Measurements from ENCODE around the gene ZNF318.
A peak's percentile ranks its signal among the peaks of the same experiment; 100 is the strongest.
"Not testable (repeated sequence)": the region's sequence is repeated elsewhere in the genome, so short reads cannot be mapped to it uniquely, and the experiment has no call there.

Gene ZNF318

DNA sequence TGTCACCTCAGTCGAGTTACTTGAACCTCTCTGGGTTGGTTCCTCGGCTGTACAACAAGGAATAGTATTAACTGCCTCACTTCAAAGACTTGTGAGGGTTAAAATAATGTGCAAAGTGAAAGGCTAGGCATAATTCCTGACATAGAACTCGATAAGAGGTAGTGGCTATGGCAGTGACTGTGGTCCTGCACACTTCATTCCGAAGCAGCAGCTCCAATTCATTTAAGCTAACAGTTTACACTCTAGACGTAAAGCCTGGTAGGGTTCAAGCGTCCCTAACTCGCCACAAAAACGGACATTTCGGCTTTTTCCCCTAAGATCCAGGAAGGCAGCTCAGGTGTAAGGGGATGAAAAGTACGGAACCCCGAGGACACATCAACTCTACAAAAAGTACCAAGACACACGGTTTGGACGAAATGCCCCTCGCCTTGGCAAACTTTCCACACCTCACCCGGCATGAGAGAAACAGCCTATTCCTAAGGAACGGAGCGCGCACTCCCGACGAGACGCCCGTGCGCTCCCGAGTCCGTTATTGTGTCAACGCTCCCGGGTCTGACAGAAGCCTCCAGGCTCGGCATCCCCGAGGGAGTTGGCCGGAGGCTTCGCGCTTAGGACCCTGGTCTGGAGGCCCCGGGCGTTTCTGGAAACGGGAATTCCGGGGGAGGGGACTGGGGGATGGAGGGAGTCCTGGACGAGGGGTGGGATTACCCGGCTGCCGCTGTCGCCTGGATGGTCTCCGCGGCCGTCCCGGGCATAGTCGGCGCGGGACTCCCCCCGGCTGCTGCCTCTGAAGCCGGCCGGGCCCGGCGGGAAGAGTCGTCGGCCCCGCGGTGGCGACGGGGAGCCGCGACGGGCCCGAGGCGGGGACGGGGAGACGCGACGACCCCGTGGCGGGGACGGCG lies 937 bp downstream of the ZNF318 start:
- TF ChIP-seq, protein P1, sequence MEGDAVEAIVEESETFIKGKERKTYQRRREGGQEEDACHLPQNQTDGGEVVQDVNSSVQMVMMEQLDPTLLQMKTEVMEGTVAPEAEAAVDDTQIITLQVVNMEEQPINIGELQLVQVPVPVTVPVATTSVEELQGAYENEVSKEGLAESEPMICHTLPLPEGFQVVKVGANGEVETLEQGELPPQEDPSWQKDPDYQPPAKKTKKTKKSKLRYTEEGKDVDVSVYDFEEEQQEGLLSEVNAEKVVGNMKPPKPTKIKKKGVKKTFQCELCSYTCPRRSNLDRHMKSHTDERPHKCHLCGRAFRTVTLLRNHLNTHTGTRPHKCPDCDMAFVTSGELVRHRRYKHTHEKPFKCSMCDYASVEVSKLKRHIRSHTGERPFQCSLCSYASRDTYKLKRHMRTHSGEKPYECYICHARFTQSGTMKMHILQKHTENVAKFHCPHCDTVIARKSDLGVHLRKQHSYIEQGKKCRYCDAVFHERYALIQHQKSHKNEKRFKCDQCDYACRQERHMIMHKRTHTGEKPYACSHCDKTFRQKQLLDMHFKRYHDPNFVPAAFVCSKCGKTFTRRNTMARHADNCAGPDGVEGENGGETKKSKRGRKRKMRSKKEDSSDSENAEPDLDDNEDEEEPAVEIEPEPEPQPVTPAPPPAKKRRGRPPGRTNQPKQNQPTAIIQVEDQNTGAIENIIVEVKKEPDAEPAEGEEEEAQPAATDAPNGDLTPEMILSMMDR (conservative IDR thresholded peaks at IDR 0.05; ENCODE audit: low read depth, low read length): no peak
- DNase-seq (ENCODE audit: low read depth): peak; percentile 40
- peak overlapping the region; percentile 72 for H3K4me3 ChIP-seq (ENCODE audit: low read depth, low read length)

DNA sequence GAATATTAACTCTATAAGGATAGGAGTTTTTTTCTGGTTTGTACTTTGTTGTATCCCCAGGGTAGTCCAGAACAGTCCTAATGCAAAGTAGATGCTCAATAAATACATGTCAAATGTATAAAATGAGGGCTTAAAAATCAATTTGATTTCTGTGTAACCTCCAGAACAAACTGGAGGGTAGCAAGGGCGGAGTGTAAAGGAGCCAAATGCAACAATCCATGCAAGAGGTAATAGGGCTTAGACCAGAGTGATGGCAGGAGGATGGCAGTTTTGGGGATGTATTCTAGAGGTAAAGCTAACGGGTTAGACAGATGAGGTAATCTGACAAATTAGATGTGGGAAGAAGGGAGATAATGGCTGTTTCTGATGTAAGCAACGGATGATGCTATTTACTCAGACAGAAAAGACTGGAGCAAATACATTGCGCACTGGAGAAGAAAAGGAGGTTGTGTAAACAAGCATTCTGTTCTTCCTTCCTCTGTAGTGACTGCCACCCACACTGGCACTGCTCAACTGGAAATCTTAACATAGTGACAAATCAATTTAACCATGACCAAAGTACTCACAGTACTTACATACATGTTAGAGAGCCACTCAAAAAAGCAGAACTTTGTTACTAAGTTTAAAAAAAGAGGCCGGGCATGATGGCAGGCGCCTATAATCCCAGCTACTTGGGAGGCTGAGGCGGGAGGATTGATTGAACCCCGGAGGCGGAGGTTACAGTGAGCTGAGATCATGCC lies 2.0 kb downstream of the ZNF318 start:
- no peak for DNase-seq (ENCODE audit: low read depth)
- H3K4me3 ChIP-seq (ENCODE audit: low read depth, low read length): no peak overlapping the region
- TF ChIP-seq, protein P1 (conservative IDR thresholded peaks at IDR 0.05; ENCODE audit: low read depth, low read length): no peak

DNA sequence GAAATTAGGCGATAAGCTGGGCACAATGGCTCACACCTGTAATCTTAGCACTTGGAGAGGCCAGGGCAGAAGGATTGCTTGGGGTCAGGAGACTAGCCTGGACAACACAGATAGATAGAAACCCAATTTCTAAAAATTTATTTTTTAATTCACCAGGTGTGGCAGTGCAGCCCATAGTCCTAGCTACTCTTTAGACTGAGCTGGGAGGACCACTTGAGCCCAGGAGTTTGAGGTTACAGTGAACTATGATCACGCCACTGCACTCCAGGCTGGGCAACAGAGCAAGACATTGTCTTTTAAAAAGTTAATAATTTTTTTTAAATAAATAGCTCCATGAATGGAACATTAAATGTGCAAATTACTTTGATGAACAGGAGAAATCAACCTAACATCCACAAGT lies 8.2 kb downstream of the ZNF318 start:
- no peak overlapping the region for H3K4me3 ChIP-seq (ENCODE audit: low read depth, low read length)
- TF ChIP-seq, protein P1 (conservative IDR thresholded peaks at IDR 0.05; ENCODE audit: low read depth, low read length): no peak
- DNase-seq (ENCODE audit: low read depth): no peak

DNA sequence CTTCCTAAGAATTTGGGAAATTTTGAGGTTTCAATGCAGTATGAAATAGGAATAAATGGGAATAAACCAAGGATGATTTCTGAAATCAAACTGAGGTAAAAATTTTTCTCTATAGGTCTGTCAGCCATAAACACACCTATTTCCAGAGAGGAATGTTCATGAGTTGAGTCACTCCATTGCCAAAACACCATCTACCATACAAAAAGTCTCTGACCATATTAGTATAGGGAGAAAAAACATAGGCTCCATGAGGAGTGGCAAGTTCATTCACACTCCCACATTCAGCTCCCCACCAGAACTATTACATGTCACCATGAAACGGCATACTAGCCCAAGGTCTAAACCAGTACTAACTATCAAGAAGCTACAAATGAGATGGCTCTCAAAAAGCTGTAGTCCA lies 9.6 kb downstream of the ZNF318 start:
- DNase-seq (ENCODE audit: low read depth): no peak
- TF ChIP-seq, protein P1 (conservative IDR thresholded peaks at IDR 0.05; ENCODE audit: low read depth, low read length): no peak
- no peak overlapping the region for H3K4me3 ChIP-seq (ENCODE audit: low read depth, low read length)

DNA sequence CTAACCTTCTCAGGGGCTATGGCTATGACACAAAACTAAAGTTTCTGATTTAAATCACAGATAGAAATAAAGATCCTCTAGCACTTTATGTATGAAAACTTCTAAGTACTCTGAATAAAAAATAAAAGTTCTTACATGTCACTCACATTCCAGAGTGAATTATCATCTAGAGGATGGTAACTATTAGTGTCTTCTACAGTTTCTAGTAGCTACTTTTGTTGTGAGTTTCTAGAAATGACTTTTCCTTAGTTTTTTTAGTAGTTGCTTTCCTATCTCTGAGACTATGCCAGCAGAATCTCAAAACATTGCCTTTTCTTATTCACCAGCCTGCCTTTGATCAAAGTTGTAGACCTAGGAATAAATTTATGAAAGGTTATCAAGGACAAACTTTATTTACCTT lies 10.1 kb downstream of the ZNF318 start:
- TF ChIP-seq, protein P1 (conservative IDR thresholded peaks at IDR 0.05; ENCODE audit: low read depth, low read length): no peak
- H3K4me3 ChIP-seq (ENCODE audit: low read depth, low read length): no peak overlapping the region
- peak; percentile 18 for DNase-seq (ENCODE audit: low read depth)

DNA sequence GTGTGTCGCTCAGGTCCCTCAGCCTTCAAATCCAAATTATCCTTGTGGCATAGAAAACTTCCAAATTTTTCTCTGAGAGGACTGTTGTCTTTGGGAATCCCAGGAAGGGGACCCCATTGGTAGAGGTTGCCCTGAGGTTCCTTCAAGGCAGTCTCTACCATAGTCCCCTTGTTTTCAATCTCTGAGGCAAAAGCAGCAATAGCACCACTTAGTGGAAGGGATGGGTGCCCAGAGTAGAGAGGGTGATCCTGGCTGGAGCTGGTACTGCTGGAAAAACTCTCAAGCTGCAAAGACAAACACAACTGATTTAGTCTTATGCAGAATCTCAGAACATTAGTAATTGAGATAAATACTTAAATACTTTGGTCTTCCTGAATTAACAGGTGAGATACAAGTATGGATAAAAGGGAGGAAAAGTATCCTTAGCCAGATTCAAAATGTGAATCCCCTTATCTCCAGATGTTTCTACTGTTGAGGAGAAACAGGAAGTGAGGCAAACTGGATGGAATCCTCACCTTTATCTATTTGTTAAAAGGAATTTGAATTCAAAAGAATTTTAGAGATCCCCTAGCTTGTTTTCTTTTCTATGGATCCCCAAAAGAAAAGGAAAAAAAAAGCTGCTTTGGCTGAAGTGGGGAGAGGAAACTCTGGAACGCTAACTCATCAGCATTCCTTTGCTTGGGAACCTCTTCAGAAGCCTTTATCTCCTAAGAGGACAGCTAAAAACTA lies 13.4 kb downstream of the ZNF318 start:
- DNase-seq (ENCODE audit: low read depth): peak; percentile 48
- H3K4me3 ChIP-seq (ENCODE audit: low read depth, low read length): no peak overlapping the region
- TF ChIP-seq, protein P1 (conservative IDR thresholded peaks at IDR 0.05; ENCODE audit: low read depth, low read length): peak; percentile 63

DNA sequence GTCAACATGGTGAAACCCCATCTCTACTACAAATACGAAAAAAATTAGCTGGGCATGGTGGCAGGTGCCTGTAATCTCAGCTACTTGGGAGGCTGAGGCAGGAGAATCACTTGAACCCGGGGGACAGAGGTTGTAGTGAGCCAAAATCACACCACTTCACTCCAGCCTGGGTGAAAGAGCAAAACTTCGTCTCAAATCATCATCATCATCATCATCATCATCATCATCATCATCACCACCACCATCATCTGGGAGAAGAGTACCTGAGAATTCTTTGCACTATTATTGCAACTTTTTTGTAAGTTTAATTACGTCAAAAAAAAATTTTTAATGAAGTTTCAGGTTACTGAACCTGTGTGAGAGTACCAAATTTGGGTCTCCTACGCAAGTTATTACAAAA lies 17.5 kb downstream of the ZNF318 start:
- not testable (repeated sequence) for H3K4me3 ChIP-seq (ENCODE audit: low read depth, low read length); DNase-seq (ENCODE audit: low read depth)
